ENCODE data around the gene C1orf21.

- TF ChIP-seq, protein P1, sequence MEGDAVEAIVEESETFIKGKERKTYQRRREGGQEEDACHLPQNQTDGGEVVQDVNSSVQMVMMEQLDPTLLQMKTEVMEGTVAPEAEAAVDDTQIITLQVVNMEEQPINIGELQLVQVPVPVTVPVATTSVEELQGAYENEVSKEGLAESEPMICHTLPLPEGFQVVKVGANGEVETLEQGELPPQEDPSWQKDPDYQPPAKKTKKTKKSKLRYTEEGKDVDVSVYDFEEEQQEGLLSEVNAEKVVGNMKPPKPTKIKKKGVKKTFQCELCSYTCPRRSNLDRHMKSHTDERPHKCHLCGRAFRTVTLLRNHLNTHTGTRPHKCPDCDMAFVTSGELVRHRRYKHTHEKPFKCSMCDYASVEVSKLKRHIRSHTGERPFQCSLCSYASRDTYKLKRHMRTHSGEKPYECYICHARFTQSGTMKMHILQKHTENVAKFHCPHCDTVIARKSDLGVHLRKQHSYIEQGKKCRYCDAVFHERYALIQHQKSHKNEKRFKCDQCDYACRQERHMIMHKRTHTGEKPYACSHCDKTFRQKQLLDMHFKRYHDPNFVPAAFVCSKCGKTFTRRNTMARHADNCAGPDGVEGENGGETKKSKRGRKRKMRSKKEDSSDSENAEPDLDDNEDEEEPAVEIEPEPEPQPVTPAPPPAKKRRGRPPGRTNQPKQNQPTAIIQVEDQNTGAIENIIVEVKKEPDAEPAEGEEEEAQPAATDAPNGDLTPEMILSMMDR (IDR thresholded peaks at IDR 0.05 in 4 of 5, conservative IDR thresholded peaks at IDR 0.05 in 1 of 5), result no peak
- no peak for TF ChIP-seq POLR2A (IDR thresholded peaks at IDR 0.05)
Observed at GRCh38 chr1:184616504-184616903, 229.7 kb downstream of the C1orf21 start.

Data from gastrocnemius medialis (tissue), 4 donors.